ENCODE results near the gene NFIX. TPM values are rescaled to one million over a fixed set of nuclear protein-coding genes. Genes with fewer than 3 reads are reported as not detected.

Gene NFIX
- total and polyA plus RNA-seq, 7 donors, result 22.2 to 347 (median 220) TPM

DNA sequence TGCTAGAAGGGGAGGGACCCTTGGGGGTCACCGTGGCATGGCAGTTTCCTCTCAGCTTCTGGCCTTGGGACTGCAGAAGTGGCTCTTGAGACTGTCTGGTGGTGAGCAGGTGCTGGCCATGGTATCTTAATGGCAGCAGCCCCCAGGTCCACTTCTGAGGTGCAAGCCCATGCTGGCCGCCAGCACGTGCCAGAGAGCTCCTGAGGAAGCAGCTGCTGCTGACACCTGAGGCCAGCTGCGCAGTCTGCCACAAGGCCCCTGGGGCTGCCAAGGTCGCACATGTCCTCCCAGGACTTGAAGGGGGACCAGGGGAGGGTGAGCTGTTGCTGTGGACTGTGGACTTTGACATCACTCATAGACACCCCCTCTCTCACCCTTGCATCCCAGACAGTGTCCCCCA lies 48.0 kb downstream of the NFIX start:
- no peaks in the 10 kb centered on the region for H3K9me3 ChIP-seq
- ATAC-seq (peak; percentile 52 to 64 (median 58)), DNase-seq (peak in 1 of 2 donors; percentile 72)
- no peaks in the 10 kb centered on the region for H3K27me3 ChIP-seq (ENCODE audit: insufficient read depth in 3 of 3, low read length in 2 of 3)
- 14 to 17% (median 16%) methylated on average over 5 of the region's 5 CpGs for WGBS, 3 donors
- peaks cover 95% of the 10 kb centered on the region for H3K4me1 ChIP-seq
- no peak overlapping the region for H3K4me3 ChIP-seq
- H3K36me3 ChIP-seq (ENCODE audit: insufficient read depth in 1 of 2, low read depth in 1 of 2), result no peaks in the 10 kb centered on the region
- peak overlapping the region; percentile 81 for H3K27ac ChIP-seq
- TF ChIP-seq, protein P1, sequence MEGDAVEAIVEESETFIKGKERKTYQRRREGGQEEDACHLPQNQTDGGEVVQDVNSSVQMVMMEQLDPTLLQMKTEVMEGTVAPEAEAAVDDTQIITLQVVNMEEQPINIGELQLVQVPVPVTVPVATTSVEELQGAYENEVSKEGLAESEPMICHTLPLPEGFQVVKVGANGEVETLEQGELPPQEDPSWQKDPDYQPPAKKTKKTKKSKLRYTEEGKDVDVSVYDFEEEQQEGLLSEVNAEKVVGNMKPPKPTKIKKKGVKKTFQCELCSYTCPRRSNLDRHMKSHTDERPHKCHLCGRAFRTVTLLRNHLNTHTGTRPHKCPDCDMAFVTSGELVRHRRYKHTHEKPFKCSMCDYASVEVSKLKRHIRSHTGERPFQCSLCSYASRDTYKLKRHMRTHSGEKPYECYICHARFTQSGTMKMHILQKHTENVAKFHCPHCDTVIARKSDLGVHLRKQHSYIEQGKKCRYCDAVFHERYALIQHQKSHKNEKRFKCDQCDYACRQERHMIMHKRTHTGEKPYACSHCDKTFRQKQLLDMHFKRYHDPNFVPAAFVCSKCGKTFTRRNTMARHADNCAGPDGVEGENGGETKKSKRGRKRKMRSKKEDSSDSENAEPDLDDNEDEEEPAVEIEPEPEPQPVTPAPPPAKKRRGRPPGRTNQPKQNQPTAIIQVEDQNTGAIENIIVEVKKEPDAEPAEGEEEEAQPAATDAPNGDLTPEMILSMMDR (IDR thresholded peaks at IDR 0.05), result no peak
- intact Hi-C loops (cut with DNase I), result no loop called here

DNA sequence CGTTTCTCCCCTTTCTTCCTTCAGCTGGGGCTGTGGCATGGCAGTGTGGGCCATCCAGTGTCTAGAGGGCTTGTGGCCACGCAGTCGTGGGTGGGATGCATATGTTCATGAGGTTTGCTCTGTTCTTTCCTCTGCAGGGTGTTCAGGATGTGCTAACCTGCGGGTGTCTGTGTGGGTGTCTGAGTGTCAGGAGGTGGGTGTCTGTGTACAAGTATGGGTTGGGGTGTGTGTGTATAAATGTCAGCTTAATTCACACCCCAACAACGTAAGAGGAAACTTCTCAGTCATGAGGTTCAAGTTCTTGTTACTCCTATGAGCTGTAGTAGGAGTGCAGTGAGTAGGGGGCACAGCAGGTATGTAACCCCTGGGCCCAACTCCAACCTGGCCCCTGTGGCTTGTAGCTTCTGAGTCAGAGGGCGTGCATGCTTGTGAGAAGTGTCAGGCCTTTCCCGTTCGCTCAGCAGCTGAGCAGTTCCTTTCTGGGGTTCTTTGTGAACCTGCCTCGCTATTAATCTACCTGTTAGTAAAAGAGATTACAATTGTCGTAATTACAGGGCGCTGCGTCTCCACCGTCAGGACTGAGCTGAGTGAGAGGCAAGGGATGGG lies 49.1 kb downstream of the NFIX start:
- Histone ChIP-seq H3K36me3 (ENCODE audit: insufficient read depth in 1 of 2, low read depth in 1 of 2) (no peaks in the 10 kb centered on the region), H3K27ac (peak overlapping the region; percentile 81), H3K27me3 (ENCODE audit: insufficient read depth in 3 of 3, low read length in 2 of 3) (no peaks in the 10 kb centered on the region), H3K4me1 (peaks cover 91% of the 10 kb centered on the region), H3K9me3 (no peaks in the 10 kb centered on the region), H3K4me3 (no peak overlapping the region)
- TF ChIP-seq, protein P1 (IDR thresholded peaks at IDR 0.05), result no peak
- intact Hi-C loops (cut with DNase I), result no loop called here
- WGBS, 3 donors, result 49 to 69% (median 53%) methylated on average over 13 of the region's 13 CpGs
- ATAC-seq, result peak in 3 of 4 donors; percentile 26 to 40 (median 37)
- DNase-seq, result no peak

DNA sequence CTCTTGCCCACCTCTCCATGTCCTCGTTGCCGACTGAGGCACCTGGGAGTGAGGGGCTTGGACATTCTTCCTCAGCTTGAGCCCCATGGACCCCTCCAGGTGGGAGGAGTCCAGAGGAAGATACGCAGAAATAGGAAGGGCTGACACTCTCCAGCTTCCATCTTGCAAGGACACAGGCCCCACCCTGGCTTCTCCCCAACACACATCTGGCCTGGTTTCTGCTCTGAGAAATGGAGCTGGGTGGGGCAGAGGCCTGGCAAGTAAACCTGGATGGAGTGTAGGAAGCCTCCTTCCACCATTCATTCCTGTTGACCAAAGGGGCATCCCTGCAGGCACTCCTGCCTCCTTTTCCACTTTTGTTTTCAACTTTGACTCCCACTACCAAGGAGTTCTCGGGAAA lies 50.5 kb downstream of the NFIX start:
- intact Hi-C loops (cut with DNase I), result no loop called here
- Histone ChIP-seq H3K4me3 (no peak overlapping the region), H3K27ac (peak overlapping the region; percentile 81), H3K36me3 (ENCODE audit: insufficient read depth in 1 of 2, low read depth in 1 of 2) (no peaks in the 10 kb centered on the region), H3K27me3 (ENCODE audit: insufficient read depth in 3 of 3, low read length in 2 of 3) (no peaks in the 10 kb centered on the region), H3K9me3 (no peaks in the 10 kb centered on the region), H3K4me1 (peaks cover 91% of the 10 kb centered on the region)
- 80 to 88% (median 81%) methylated on average over 4 of the region's 4 CpGs for WGBS, 3 donors
- DNase-seq (no peak), ATAC-seq (no peak)
- TF ChIP-seq, protein P1 (IDR thresholded peaks at IDR 0.05), result no peak

DNA sequence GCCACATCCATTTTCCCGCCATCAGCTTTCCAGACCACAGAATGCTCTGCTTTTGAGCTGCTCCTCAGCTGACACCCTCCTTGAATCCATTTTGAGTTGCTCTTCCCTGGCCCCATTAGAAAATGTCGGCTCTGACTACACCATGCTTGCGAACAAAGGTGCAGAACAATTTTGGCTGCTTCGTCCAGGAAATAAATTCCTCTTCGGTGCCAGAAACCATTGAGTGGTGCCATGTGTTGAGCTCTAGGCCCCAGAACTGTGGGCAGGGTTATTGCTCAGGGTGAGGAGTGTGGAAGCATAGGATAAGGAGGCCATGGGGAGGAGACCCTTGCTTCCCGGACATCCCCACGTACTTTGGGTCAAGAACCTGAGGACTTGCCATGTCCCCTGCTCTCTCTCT lies 52.1 kb downstream of the NFIX start:
- Histone ChIP-seq H3K4me3 (no peak overlapping the region), H3K27ac (peak overlapping the region; percentile 81), H3K9me3 (no peaks in the 10 kb centered on the region), H3K4me1 (peaks cover 93% of the 10 kb centered on the region), H3K36me3 (ENCODE audit: insufficient read depth in 1 of 2, low read depth in 1 of 2) (no peaks in the 10 kb centered on the region), H3K27me3 (ENCODE audit: insufficient read depth in 3 of 3, low read length in 2 of 3) (no peaks in the 10 kb centered on the region)
- DNase-seq (no peak), ATAC-seq (no peak)
- intact Hi-C loops (cut with DNase I), result no loop called here
- TF ChIP-seq, protein P1 (IDR thresholded peaks at IDR 0.05), result no peak
- 49 to 58% (median 52%) methylated on average over 7 of the region's 7 CpGs for WGBS, 3 donors

DNA sequence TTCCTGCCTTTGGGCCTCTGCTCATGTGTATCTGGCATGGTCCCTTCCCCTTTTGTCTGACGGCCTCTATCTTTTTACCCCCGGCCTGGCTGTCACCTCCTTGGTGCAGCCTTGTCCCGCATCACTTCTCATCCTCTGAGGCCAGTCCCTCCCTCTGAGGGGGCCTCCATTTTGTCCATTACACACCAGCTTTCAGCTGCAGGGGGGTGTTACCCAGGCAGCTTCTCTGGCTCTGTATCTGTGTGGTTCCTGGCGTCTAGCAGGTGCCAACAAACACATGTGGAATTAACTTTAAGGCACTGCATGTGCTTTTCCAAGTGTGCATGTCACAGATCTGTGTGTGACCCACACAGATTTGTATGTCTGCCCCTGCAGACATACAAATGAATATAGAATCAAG lies 55.0 kb downstream of the NFIX start:
- Histone ChIP-seq H3K4me1 (peaks cover 94% of the 10 kb centered on the region), H3K9me3 (no peaks in the 10 kb centered on the region), H3K36me3 (ENCODE audit: insufficient read depth in 1 of 2, low read depth in 1 of 2) (no peaks in the 10 kb centered on the region), H3K27me3 (ENCODE audit: insufficient read depth in 3 of 3, low read length in 2 of 3) (no peaks in the 10 kb centered on the region), H3K4me3 (no peak overlapping the region), H3K27ac (peak overlapping the region; percentile 81)
- ATAC-seq (no peak), DNase-seq (no peak)
- 13 to 35% (median 17%) methylated on average over 4 of the region's 4 CpGs for WGBS, 3 donors
- intact Hi-C loops (cut with DNase I), result no loop called here
- TF ChIP-seq, protein P1 (IDR thresholded peaks at IDR 0.05), result no peak

Measured in psoas muscle (tissue), 8 donors.